SK-N-SH (cell line): ENCODE measurements around the gene GH2.

ENCODE experiments used
- CTCF ChIP-seq: fragments of 200-600 bp; sonication (generic); IDR thresholded peaks from 2 replicates; pipeline ENCODE4 v1.6.1; 2017; ENCODE audit warnings: antibody characterized with exemption, mild to moderate bottlenecking, moderate library complexity
- EP300 ChIP-seq, 2 experiments: IDR thresholded peaks; 2 replicates each; pipeline versions ENCODE4 v1.4.0 to v1.6.1; 2012; ENCODE audit warnings: borderline replicate concordance in 1 of 2, low read depth in 1 of 2, low read length in 1 of 2
- EZH2phosphoT487 ChIP-seq: fragments of 200-600 bp; sonication (generic); IDR thresholded peaks from 2 replicates; pipeline ENCODE4 v1.6.1; 2017; ENCODE audit warnings: low read depth, mixed run types, mild to moderate bottlenecking, antibody characterized with exemption, moderate library complexity, borderline replicate concordance
- FOXM1 ChIP-seq: IDR thresholded peaks from 2 replicates; pipeline ENCODE4 v1.4.0; 2012; ENCODE audit warnings: low read depth, mild to moderate bottlenecking
- MAX ChIP-seq: IDR thresholded peaks from 2 replicates; pipeline ENCODE4 v1.4.0; 2012; ENCODE audit warnings: low read depth
- NRF1 ChIP-seq: IDR thresholded peaks from 2 replicates; pipeline ENCODE4 v1.6.1; 2012; ENCODE audit warnings: low read depth, mild to moderate bottlenecking, low read length
- POLR2AphosphoS5 ChIP-seq: IDR thresholded peaks from 2 replicates; pipeline ENCODE4 v1.6.1; 2012; ENCODE audit warnings: low read depth, low read length
- USF2 ChIP-seq: fragments of 150-350 bp; IDR thresholded peaks from 2 replicates; pipeline ENCODE4 v1.6.1; 2017; ENCODE audit warnings: antibody characterized with exemption, low read length, low read depth, borderline replicate concordance
- ZBTB33 ChIP-seq: IDR thresholded peaks from 2 replicates; pipeline ENCODE4 v1.4.0; 2012; ENCODE audit warnings: low read depth, borderline replicate concordance

- no peak for TF ChIP-seq CTCF
- no peak for TF ChIP-seq EZH2phosphoT487
- no peak for TF ChIP-seq POLR2AphosphoS5
- TF ChIP-seq EP300 (IDR thresholded peaks at IDR 0.05; ENCODE audit: borderline replicate concordance in 1 of 2, low read depth in 1 of 2, low read length in 1 of 2): no peak
- no peak for TF ChIP-seq FOXM1
- no peak for TF ChIP-seq MAX
- no peak for TF ChIP-seq ZBTB33
- no peak for TF ChIP-seq NRF1
- no peak for TF ChIP-seq USF2
Measured at GRCh38 chr17:63910096-63910495, 28.4 kb upstream of the GH2 start.
